Chondrocyte (in vitro differentiated cells): ENCODE data around the gene SEZ6. TPM values are rescaled to one million over a fixed set of nuclear protein-coding genes. Genes with fewer than 3 reads are reported as not detected.

Source experiments
- DNase-seq: peaks from one replicate; pipeline ENCODE4 v3.0.0; 2021; ENCODE audit warnings: mixed read lengths, low spot score
- H3K27ac Mint-ChIP-seq: one replicate; pipeline ENCODE4 v1.8.0; 2021; ENCODE audit warnings: mild to moderate bottlenecking, moderate library complexity, mixed read lengths; ENCODE audit not compliant: unreplicated experiment
- H3K27me3 Mint-ChIP-seq: 2 replicates; pipeline ENCODE4 v1.8.0; 2021; ENCODE audit warnings: low read depth, mixed read lengths
- H3K36me3 Mint-ChIP-seq: 2 replicates; pipeline ENCODE4 v1.8.0; 2021; ENCODE audit warnings: low read depth, mixed read lengths
- H3K4me1 Mint-ChIP-seq: 2 replicates; pipeline ENCODE4 v1.8.0; 2021; ENCODE audit warnings: low read depth, mild to moderate bottlenecking, mixed read lengths
- H3K4me3 Mint-ChIP-seq: one replicate; pipeline ENCODE4 v1.8.0; 2021; ENCODE audit warnings: mild to moderate bottlenecking, moderate library complexity, mixed read lengths; ENCODE audit not compliant: unreplicated experiment
- H3K9me3 Mint-ChIP-seq: 2 replicates; pipeline ENCODE4 v1.8.0; 2021; ENCODE audit warnings: low read depth, mixed read lengths
- total RNA-seq: library from RNA; stranded (reverse); gene quantifications from 3 replicates; pipeline ENCODE4 v1.2.1, GENCODE V29; 2021
- TF ChIP-seq, protein P1 (sequence below): fragments of 200-600 bp; sonication (generic); IDR thresholded peaks from 2 replicates; pipeline ENCODE4 v1.5.0; 2021; ENCODE audit warnings: antibody characterized with exemption, mild to moderate bottlenecking, moderate library complexity

SEZ6 gene
- total RNA-seq, 1 donor from 2014 or later, result 0.35 TPM

GRCh38 chr17:29022074-29022473 lies 16.2 kb upstream of the SEZ6 start:
- TF ChIP-seq, protein P1, sequence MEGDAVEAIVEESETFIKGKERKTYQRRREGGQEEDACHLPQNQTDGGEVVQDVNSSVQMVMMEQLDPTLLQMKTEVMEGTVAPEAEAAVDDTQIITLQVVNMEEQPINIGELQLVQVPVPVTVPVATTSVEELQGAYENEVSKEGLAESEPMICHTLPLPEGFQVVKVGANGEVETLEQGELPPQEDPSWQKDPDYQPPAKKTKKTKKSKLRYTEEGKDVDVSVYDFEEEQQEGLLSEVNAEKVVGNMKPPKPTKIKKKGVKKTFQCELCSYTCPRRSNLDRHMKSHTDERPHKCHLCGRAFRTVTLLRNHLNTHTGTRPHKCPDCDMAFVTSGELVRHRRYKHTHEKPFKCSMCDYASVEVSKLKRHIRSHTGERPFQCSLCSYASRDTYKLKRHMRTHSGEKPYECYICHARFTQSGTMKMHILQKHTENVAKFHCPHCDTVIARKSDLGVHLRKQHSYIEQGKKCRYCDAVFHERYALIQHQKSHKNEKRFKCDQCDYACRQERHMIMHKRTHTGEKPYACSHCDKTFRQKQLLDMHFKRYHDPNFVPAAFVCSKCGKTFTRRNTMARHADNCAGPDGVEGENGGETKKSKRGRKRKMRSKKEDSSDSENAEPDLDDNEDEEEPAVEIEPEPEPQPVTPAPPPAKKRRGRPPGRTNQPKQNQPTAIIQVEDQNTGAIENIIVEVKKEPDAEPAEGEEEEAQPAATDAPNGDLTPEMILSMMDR, result no peak
- H3K36me3 Mint-ChIP-seq, result no peaks in the 10 kb centered on the region
- H3K4me1 Mint-ChIP-seq, result no peaks in the 10 kb centered on the region
- DNase-seq, result no peak
- H3K4me3 Mint-ChIP-seq, result no peak overlapping the region
- peaks cover 72% of the 10 kb centered on the region for H3K27me3 Mint-ChIP-seq
- H3K9me3 Mint-ChIP-seq, result no peaks in the 10 kb centered on the region
- no peak overlapping the region for H3K27ac Mint-ChIP-seq

DNA sequence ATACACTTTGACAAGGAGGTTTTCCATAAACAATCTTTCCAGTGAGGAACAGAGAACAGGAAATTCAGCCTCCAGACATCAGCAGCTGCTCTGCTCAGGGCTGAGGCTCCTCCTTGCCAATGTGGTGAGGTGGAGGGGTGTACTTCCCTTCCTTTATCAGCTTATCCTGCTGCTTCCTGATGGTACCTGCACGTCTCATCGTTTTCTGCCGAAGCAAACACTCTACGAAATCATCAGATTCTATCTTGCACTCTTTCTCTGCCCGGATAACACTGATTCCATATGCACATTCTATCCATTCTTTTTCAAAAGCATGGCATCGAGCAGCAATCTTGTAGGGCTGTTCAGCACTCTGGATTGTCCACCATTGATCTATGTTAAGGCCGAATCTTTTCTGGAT lies 15.4 kb upstream of the SEZ6 start:
- Mint-ChIP-seq H3K27me3 (peaks cover 70% of the 10 kb centered on the region), H3K9me3 (no peaks in the 10 kb centered on the region), H3K27ac (no peak overlapping the region), H3K36me3 (no peaks in the 10 kb centered on the region), H3K4me1 (no peaks in the 10 kb centered on the region), H3K4me3 (no peak overlapping the region)
- no peak for DNase-seq
- TF ChIP-seq, protein P1, result no peak

GRCh38 chr17:29020576-29020975 lies 14.7 kb upstream of the SEZ6 start:
- Mint-ChIP-seq H3K27me3 (peaks cover 71% of the 10 kb centered on the region), H3K36me3 (no peaks in the 10 kb centered on the region), H3K4me3 (no peak overlapping the region), H3K9me3 (no peaks in the 10 kb centered on the region), H3K27ac (no peak overlapping the region), H3K4me1 (no peaks in the 10 kb centered on the region)
- DNase-seq, result no peak
- TF ChIP-seq, protein P1, result no peak

- Mint-ChIP-seq H3K4me1 (no peaks in the 10 kb centered on the region), H3K27me3 (peaks cover 76% of the 10 kb centered on the region), H3K4me3 (no peak overlapping the region), H3K27ac (no peak overlapping the region), H3K36me3 (no peaks in the 10 kb centered on the region), H3K9me3 (no peaks in the 10 kb centered on the region)
- TF ChIP-seq, protein P1, result no peak
- DNase-seq, result no peak
Measured at GRCh38 chr17:29019475-29020181, 13.8 kb upstream of the SEZ6 start.

GRCh38 chr17:29018788-29019474 lies 13.1 kb upstream of the SEZ6 start:
- Mint-ChIP-seq H3K36me3 (no peaks in the 10 kb centered on the region), H3K4me3 (no peak overlapping the region), H3K9me3 (no peaks in the 10 kb centered on the region), H3K27ac (no peak overlapping the region), H3K4me1 (no peaks in the 10 kb centered on the region), H3K27me3 (peaks cover 76% of the 10 kb centered on the region)
- no peak for DNase-seq
- TF ChIP-seq, protein P1, result no peak
